K562 (cell line): Measurements from ENCODE around the gene RHOA. TPM values are rescaled to one million over a fixed set of nuclear protein-coding genes. Genes with fewer than 3 reads are reported as not detected.

Source experiments
- ATAC-seq: fragments of 200-7000 bp; cut with Tn5 transposase; 3 replicates; pipeline ENCODE4 v1.9.1; 2020; ENCODE audit warnings: moderate library complexity
- BruUV-seq: library from RNA; stranded (reverse); fragments of 400-500 nt; replicated peaks from 2 replicates; lab custom pipeline; 2021; lab: Mats Ljungman, UMichigan
- CTCF ChIA-PET: fragments of 300-600 bp; formaldehyde crosslinking; extraction: SDS; loops from one replicate; lab custom pipeline; 2021; ENCODE audit warnings: low intra/inter-chr PET ratio; lab: Yijun Ruan, JAX
- POLR2A ChIA-PET: fragments of 300-600, 350-650 bp; sonication (Branson Sonifier 250); formaldehyde crosslinking; extraction: SDS; loops from one replicate; lab custom pipeline; 2021; ENCODE audit warnings: antibody characterized with exemption, inconsistent platforms; lab: Yijun Ruan, JAX
- DNase-seq, 4 experiments: peaks; one replicate each; pipeline versions ENCODE4 v3.0.0 to v3.0.0-alpha.2; 2011 to 2018; ENCODE audit warnings: low spot score in 3 of 4, mixed read lengths in 3 of 4; ENCODE audit errors: extremely low read depth in 1 of 4
- FAIRE-seq: peaks from 2 replicates; lab custom pipeline; 2011; peaks lifted over from hg19 to GRCh38; lab: Jason Lieb, UNC
- H2AFZ ChIP-seq: 2 replicates; pipeline ENCODE4 v1.6.0; 2011; ENCODE audit warnings: low read depth, low read length, control low read depth, inconsistent platforms
- H3K27ac ChIP-seq: fragments of 200-600 bp; 3 replicates; pipeline ENCODE4 v1.8.0; 2011; ENCODE audit warnings: low read depth, mild to moderate bottlenecking, control low read depth, inconsistent platforms, low read length, moderate library complexity, mixed read lengths; ENCODE audit errors: extremely low read depth
- H3K27me3 ChIP-seq, 2 experiments: fragments of 300-600 bp in 1 of 2; 2 replicates in 1 of 2; 3 replicates in 1 of 2; pipeline versions ENCODE4 v1.6.0 to v1.8.0; 2011; ENCODE audit warnings: inconsistent platforms in 2 of 2, low read length in 2 of 2, mild to moderate bottlenecking in 1 of 2, mixed read lengths in 1 of 2, moderate library complexity in 1 of 2; ENCODE audit not compliant: control insufficient read depth in 2 of 2, insufficient read depth in 2 of 2
- H3K36me3 ChIP-seq: fragments of 300-600 bp; 3 replicates; pipeline ENCODE4 v1.8.0; 2011; ENCODE audit warnings: mild to moderate bottlenecking, low read length, inconsistent platforms; ENCODE audit not compliant: control insufficient read depth, insufficient read depth
- H3K4me1 ChIP-seq, 2 experiments: fragments of 200-600 bp in 1 of 2; replicated peaks in 1 of 2; 2 replicates in 1 of 2; 3 replicates in 1 of 2; pipeline versions ENCODE4 v1.5.1 to v1.8.0; 2011; ENCODE audit warnings: inconsistent platforms in 2 of 2, low read length in 2 of 2, mild to moderate bottlenecking in 1 of 2, mixed read lengths in 1 of 2, moderate library complexity in 1 of 2; ENCODE audit not compliant: control insufficient read depth in 2 of 2, insufficient read depth in 2 of 2
- H3K4me2 ChIP-seq: 2 replicates; pipeline ENCODE4 v1.6.1; 2011; ENCODE audit warnings: low read length, control low read depth, inconsistent platforms, mixed read lengths; ENCODE audit not compliant: insufficient read depth
- H3K4me3 ChIP-seq: fragments of 200-600 bp; sonication (generic), shearing (Covaris generic); 2 replicates; pipeline ENCODE4 v1.5.1; 2016; ENCODE audit warnings: control low read depth, inconsistent platforms
- H3K79me2 ChIP-seq: fragments of 200-600 bp; 3 replicates; pipeline ENCODE4 v1.8.0; 2011; ENCODE audit warnings: low read length, inconsistent platforms; ENCODE audit not compliant: control insufficient read depth, insufficient read depth
- H3K9ac ChIP-seq, 2 experiments: 2 replicates each; pipeline versions ENCODE4 v1.6.0 to v1.6.1; 2011; ENCODE audit warnings: low read depth in 2 of 2, low read length in 2 of 2, control low read depth in 1 of 2, inconsistent platforms in 1 of 2, mild to moderate bottlenecking in 1 of 2, mixed read lengths in 1 of 2; ENCODE audit not compliant: insufficient read depth in 1 of 2
- H3K9me1 ChIP-seq: one replicate; pipeline ENCODE4 v1.6.0; 2011; ENCODE audit warnings: inconsistent platforms, mild to moderate bottlenecking, low read length, moderate library complexity; ENCODE audit not compliant: control insufficient read depth, insufficient read depth
- H3K9me3 ChIP-seq: replicated peaks from 2 replicates; pipeline ENCODE4 v1.5.1; 2011; ENCODE audit warnings: low read depth, low read length, inconsistent platforms; ENCODE audit not compliant: control insufficient read depth, insufficient read depth
- H4K20me1 ChIP-seq: replicated peaks from 2 replicates; pipeline ENCODE4 v1.6.1; 2011; ENCODE audit warnings: low read length, inconsistent platforms, mixed read lengths; ENCODE audit not compliant: control insufficient read depth, insufficient read depth
- FOXA1 ChIP-seq: fragments of 450-650 bp; IDR thresholded peaks from 2 replicates; pipeline ENCODE4 v1.6.1; 2016; ENCODE audit warnings: mild to moderate bottlenecking, borderline replicate concordance
- HOXB6 ChIP-seq: fragments of 250-450 bp; sonication (Bioruptor Pico); IDR thresholded peaks from 2 replicates; pipeline ENCODE4 v1.5.1; 2022; ENCODE audit warnings: mild to moderate bottlenecking, borderline replicate concordance
- MAFF ChIP-seq: IDR thresholded peaks from 2 replicates; pipeline ENCODE4 v1.6.1; 2012; ENCODE audit warnings: low read length, improper control_type of control experiment
- PHF20 ChIP-seq: fragments of 450-650 bp; IDR thresholded peaks from 2 replicates; pipeline ENCODE4 v1.6.1; 2018; ENCODE audit not compliant: partially characterized antibody
- SAFB2 ChIP-seq: fragments of 200-400 bp; formaldehyde crosslinking; IDR thresholded peaks from 2 replicates; pipeline ENCODE4 v1.6.1; 2018; ENCODE audit warnings: borderline replicate concordance, low read length, low read depth, moderate library complexity; ENCODE audit not compliant: severe bottlenecking
- STAG1 ChIP-seq: sonication (generic); formaldehyde crosslinking; IDR thresholded peaks from 2 replicates; pipeline ENCODE4 v1.5.0; 2020; ENCODE audit warnings: missing genetic modification reagents, borderline replicate concordance
- WGBS: fragments of 100-300 bp; shearing (Covaris generic); methylation state at CpG from one replicate; pipeline ENCODE4 v1.1.6; 2016; ENCODE audit warnings: low coverage, mixed read lengths; ENCODE audit not compliant: insufficient coverage; ENCODE audit errors: missing lambda C conversion rate; 5-methylcytosine and 5-hydroxymethylcytosine counted together
- in situ Hi-C: fragments of 300-500 bp; cut with MboI; formaldehyde crosslinking; loops from 4 replicates; pipeline ENCODE4 v1.15.0; 2018; ENCODE audit warnings: inconsistent platforms, mixed read lengths
- intact Hi-C: fragments of 100-400 bp; cut with micrococcal nuclease; formaldehyde crosslinking; loops from 2 replicates; pipeline ENCODE4 v1.14.2; 2022
- polyA plus RNA-seq, 8 experiments: library from polyadenylated mRNA; depleted of rRNA in 4 of 8; stranded (reverse) in 5 of 8; unstranded in 3 of 8; fragments of >200 nt; fragmentation: Nextera tagmentation in 2 of 8; fragmentation: Illumina TruSeq in 1 of 8; extraction: Ambion mirVana in 2 of 8; extraction: Trizol in 1 of 8; gene quantifications; 2 replicates each; pipeline versions ENCODE4 v1.2.1 to v1.2.3, GENCODE V29; 2011 to 2014; ENCODE audit warnings: inconsistent platforms in 1 of 8, missing spikeins in 1 of 8
- total RNA-seq, 7 experiments: library from RNA; depleted of rRNA in 6 of 7; stranded (reverse); fragments of >200 nt in 6 of 7; fragmentation: Illumina TruSeq in 2 of 7; extraction: Trizol in 2 of 7; gene quantifications; 2 replicates each; pipeline versions ENCODE4 v1.2.1 to v1.2.3, GENCODE V29; 2011 to 2021; ENCODE audit warnings: low replicate concordance in 1 of 7
- TF ChIP-seq, protein P1 (sequence below), 2 experiments: fragments of 450-650 bp; conservative IDR thresholded peaks; 2 replicates each; pipeline ENCODE4 v1.6.1; 2017; ENCODE audit warnings: mild to moderate bottlenecking in 2 of 2, moderate library complexity in 2 of 2

RHOA gene
- total and polyA plus RNA-seq, 9 of the 15 experiments (the other 6 are each of a cell fraction or from before 2014, with no cell fraction given): 136 to 540 (median 236) TPM

GRCh38 chr3:49445391-49445790 is 33.6 kb upstream of the RHOA start:
- no peaks in the 10 kb centered on the region for H3K36me3 ChIP-seq

More at GRCh38 chr3:49445391-49445790, 33.6 kb upstream of the RHOA start:
- FAIRE-seq (no peak), ATAC-seq (no peak), DNase-seq (no peak)
- Histone ChIP-seq H3K9ac (no peak overlapping the region), H3K4me3 (no peak overlapping the region), H2AFZ (no peak overlapping the region), H3K9me1 (no peaks in the 10 kb centered on the region), H3K9me3 (no peaks in the 10 kb centered on the region), H4K20me1 (no peaks in the 10 kb centered on the region), H3K4me2 (no peak overlapping the region), H3K27ac (no peak overlapping the region), H3K4me1 (peaks cover 0 to 10% of the 10 kb centered on the region in 2 experiments; a peak in 4 of 5 replicates), H3K79me2 (no peaks in the 10 kb centered on the region), H3K27me3 (no peaks in the 10 kb centered on the region)
- in situ Hi-C loops (loop anchor here (25.0 kb wide), 1 partner anchor 283 kb away; the partner anchor contains the start of genes CCDC71 and KLHDC8B), intact Hi-C loops (loop anchor here (5.0 kb wide), 1 partner anchor 273 kb away; the partner anchor contains the start of gene KLHDC8B)
- ChIA-PET CTCF (no interaction called here), POLR2A (no interaction called here)
- 85% methylated on average over 3 of the region's 5 CpGs for WGBS
- TF ChIP-seq MAFF: no peak
- TF ChIP-seq PHF20: no peak
- TF ChIP-seq STAG1: no peak
- no peak for TF ChIP-seq HOXB6
- TF ChIP-seq FOXA1: no peak
- no peak for TF ChIP-seq SAFB2
- TF ChIP-seq, protein P1, sequence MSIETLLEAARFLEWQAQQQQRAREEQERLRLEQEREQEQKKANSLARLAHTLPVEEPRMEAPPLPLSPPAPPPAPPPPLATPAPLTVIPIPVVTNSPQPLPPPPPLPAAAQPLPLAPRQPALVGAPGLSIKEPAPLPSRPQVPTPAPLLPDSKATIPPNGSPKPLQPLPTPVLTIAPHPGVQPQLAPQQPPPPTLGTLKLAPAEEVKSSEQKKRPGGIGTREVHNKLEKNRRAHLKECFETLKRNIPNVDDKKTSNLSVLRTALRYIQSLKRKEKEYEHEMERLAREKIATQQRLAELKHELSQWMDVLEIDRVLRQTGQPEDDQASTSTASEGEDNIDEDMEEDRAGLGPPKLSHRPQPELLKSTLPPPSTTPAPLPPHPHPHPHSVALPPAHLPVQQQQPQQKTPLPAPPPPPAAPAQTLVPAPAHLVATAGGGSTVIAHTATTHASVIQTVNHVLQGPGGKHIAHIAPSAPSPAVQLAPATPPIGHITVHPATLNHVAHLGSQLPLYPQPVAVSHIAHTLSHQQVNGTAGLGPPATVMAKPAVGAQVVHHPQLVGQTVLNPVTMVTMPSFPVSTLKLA (conservative IDR thresholded peaks at IDR 0.05): no peak
- BruUV-seq: no TSS peak
